NCI-H2196 treated with DMSO at 0.1 percent for 48 hours (cell line): ENCODE measurements around the gene ACSF3.

Source experiments
- DNase-seq: peaks from one replicate; lab custom pipeline; 2025; ENCODE audit not compliant: unreplicated experiment; lab: John Stamatoyannopoulos, UW

The ACSF3 gene

GRCh38 chr16:89093602-89094251, at the start of gene ACSF3:
Gene ACSF3, plus strand, starts transcription at chr16:89093852. Its CDS starts 6,830 bp downstream, at chr16:89100682.
- DNase-seq, result no peak

- DNase-seq, result no peak
Observed at GRCh38 chr16:89044418-89045180, 49.1 kb upstream of the ACSF3 start.

DNA sequence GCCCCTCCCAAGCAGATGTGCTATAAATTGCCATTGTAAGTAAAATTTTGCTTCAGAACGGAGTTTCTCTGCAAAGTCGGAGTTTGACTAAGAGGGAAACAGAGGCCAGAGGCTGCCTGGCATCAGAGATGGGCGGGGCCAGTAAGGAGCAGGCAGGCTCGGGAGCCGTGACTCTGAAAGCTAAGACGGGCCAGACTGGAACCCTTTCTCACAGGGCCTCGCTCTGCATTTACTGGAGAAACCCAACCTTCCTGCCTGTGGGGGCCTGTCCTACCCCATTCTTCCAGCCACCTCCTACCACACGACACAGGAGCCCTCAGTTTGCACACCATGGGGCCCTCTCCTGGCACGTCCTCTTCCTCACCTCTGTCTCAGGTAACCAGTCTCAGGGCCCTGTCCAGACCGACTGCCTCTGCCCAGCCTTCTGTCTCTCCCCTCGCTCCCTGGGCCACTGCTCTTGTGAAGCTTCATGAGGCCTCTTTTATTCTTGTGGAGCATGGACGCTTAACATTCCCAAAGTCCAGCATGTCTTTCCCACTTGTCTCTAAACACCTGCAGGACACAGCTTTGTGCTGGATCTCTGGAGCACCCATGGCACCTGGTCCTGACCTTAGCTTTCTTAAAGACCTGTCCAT, 48.4 kb upstream of the ACSF3 start:
- DNase-seq, result no peak

- no peak for DNase-seq
Observed at GRCh38 chr16:89045881-89046280, 47.8 kb upstream of the ACSF3 start.

- no peak for DNase-seq
Observed at GRCh38 chr16:89046491-89046890, 47.2 kb upstream of the ACSF3 start.

DNA sequence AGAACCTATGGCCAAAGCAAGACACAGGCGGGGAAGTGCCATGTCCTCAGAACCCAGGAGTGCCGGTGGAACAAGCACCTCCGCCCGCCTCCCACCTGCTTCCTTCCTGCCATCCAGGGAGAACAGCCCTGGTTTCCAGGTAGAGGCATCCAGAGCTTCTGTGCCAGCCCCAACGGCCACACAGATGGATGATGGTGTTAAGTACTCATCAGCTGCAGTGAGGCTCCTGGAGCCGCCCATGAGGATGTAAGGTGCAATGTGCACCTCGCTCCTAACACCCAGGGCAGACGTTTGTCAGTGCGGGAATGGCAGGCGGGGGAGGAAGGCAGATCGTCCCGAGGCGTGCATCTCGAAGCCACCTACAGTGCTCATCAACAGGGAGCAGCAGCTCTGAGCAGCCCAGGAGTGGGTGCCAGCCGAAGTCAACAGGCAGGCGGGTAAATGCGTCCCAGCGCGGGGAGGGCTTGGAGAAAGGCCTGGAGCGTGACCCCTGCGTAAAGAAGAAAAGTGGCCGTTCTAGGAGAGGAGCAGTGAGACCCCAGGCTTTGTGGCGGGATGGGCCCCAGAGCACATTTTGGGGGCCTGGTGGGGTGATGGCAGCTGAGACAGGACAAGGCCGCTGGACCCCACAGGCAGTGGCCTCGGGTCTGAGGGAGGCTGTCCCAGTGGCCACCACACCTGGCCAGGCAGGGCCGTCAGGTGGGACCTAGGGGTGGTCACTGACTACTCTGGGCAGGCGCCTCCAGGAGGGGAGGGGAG, 46.1 kb upstream of the ACSF3 start:
- no peak for DNase-seq

DNA sequence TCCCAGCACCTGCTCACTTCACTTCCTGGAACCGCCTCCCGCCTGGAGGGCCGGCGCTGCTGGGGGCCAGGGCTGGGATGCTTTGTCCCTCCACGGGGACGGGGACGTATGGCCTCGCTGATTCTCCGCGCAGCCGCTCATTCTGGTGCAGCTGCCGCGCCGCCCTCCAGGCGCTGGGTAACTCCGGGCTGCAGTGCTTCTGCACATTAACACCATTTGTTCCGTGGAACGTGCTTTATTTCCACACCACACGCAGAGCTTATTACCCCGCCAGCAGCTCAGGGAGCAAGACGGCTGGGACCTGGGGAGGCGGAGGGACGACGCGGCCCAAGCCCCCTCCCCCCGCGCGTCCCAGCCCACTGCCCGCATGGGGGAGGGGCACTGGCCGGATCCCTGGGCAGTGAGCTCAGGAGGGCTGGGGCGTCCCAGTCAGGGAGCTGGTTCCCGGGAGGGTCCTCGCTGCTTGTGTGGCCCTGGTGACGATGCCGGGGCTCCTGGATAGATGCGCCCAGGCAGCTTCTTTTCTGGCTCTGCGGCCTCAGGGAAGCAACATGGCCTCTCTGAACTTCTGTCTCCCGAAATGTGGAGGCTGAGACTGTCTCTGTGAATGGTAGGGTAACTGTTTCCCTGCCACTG, 45.4 kb upstream of the ACSF3 start:
- no peak for DNase-seq

DNA sequence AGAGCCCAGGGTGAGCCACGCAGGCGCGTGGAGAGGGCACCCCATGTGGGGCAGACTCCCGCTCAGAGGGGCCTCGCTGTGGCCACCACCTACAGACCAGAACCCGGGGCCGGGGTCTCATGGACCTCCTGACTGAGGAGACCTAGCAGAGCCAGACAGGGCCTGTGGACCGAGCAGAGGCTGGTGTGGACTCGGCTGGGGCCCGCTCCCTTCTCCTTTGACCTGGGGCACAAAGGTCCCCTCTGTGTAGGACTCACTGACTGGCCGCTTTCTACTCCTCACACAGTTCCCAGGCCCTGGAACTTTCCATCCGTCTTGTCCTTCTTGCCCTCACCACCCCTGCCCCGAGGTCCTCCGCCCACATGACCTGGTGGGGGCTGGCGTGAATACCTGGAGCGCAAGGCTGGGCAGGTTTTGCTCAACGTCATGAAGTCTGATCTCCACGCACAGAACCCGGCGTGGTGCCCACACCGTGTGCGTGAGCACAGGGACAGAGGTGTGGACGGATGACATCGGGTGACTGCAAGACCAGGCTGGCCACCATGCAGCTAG, 44.7 kb upstream of the ACSF3 start:
- no peak for DNase-seq

DNA sequence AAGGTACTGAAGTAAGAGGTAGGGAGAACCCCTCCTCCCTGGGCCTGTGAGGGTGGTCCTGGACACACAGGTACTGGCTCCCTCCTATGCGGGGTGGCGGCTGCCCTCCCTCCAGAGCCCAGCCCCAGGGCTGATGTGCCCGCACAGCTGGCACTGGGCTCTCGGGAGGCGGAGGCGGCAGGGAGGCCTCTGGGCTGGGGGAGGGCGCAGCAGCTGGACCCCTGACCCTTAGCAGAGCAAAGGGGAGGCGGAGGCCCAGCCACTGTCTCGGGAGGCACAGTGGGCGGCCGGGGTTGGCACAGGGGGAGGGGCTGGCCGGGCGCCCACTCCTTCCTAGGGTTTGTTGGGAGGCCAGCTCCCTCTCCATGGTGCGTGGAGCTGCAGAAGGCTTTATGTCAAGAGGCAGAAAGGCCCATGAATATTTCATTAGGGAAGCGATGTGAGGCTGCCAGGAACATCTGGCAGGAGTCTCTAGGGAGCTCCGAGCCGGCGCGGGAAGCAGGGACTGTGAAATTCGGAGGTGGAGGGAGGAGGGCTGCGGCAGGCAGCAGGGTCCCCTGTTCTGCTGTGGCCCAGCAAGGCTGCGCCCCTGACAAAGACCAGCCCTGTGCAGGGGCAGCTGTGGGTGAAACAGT, 44.1 kb upstream of the ACSF3 start:
- DNase-seq, result no peak

DNA sequence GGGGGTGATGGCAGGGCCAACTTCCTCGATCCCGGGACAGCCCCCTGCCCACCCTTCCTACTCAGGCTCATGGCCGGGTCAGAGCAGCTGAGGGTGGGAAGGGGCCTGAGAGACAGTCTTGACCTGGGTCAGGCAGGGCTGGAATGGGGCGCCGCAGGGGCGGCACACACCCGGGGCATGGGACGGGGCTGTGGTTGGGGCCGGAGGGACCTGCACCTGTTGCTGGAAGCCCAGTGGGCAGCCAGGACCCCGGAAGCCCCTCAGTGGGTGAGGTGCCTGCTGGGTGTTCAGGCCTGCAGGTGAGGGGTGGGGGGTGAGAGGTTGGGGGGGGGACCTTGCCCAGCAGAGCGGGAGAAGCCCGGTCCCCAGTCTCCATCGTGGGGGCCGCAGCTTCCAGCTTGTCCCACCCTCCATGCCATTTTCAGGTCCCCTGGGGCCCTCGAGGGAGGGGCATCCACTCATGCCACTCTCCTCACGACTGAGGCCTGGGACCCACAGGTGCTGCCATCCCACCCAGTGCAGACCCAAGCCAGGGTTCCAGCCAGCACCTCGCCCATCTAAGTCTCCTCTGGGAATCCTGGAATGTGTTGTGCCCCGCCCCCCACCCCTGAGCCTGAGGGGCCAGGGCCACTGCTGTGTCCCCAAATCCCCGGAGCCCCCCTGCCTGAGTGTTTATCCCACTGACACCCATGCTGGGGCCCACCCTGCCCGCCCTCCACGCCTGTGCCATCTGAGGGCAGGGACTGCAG, 43.4 kb upstream of the ACSF3 start:
- DNase-seq, result no peak

DNA sequence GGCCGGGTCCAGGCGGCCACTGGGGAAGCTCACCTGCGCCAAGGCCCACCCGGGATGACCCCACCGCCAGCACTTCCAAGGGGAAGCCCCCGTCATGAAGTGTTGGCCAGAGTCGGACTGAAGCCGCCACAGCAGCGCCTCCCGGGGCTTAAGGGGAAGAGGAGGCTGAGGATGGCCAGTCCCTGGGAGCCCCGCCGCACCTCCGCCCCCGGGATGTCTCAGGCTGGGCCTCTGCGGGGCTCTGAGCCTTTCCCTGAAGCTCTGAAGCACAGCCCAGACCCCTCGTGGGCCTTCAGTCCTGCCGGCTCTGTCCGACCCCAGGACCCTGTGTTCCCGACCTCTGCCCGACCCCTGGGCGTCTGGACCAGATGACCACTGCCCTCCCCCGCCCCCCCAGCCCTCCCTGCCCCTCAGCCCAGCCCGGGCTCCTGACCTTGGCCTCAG, 42.8 kb upstream of the ACSF3 start:
- DNase-seq, result no peak

GRCh38 chr16:89051521-89052166, 42.0 kb upstream of the ACSF3 start:
- no peak for DNase-seq

GRCh38 chr16:89052191-89052889, 41.3 kb upstream of the ACSF3 start:
- no peak for DNase-seq

GRCh38 chr16:89052890-89053724, 40.5 kb upstream of the ACSF3 start:
- DNase-seq, result peak; percentile 42

DNA sequence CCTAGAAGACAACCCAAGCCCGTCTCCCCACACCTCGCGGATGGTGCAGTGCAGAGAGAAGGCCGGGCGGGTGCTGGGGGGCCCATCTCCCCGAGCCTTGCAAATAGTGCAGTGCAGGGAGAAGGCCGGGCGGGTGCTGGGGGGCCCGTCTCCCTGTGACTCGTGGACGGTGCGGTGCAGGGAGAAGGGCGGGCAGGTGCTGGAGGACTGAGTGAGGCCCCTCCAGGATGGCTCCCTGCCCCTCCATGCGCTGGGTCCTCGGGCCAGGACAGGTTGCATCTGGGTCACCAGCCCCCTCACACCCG, 40.0 kb upstream of the ACSF3 start:
- no peak for DNase-seq

- DNase-seq, result no peak
Observed at GRCh38 chr16:89054261-89054661, 39.4 kb upstream of the ACSF3 start.

GRCh38 chr16:89054714-89055113, 38.9 kb upstream of the ACSF3 start:
- DNase-seq, result no peak

- no peak for DNase-seq
Observed at GRCh38 chr16:89055313-89055712, 38.3 kb upstream of the ACSF3 start.
